Glomerular visceral epithelial cell (primary cell): ENCODE results near the gene XPNPEP1.

Experiments used
- DNase-seq: peaks from one replicate; pipeline ENCODE4 v3.0.0-alpha.2; 2016; ENCODE audit errors: extremely low spot score

Gene XPNPEP1

GRCh38 chr10:109863775-109864174 lies 59.5 kb downstream of the XPNPEP1 start:
- no peak for DNase-seq

GRCh38 chr10:109862738-109863137 lies 60.6 kb downstream of the XPNPEP1 start:
- no peak for DNase-seq

- DNase-seq, result no peak
These were observed 61.3 kb downstream of the XPNPEP1 start for GRCh38 chr10:109862041-109862440.

GRCh38 chr10:109861081-109861480 lies 62.2 kb downstream of the XPNPEP1 start:
- no peak for DNase-seq

GRCh38 chr10:109859221-109859620 lies 64.1 kb downstream of the XPNPEP1 start:
- DNase-seq, result no peak

- DNase-seq, result no peak
These were observed 67.6 kb downstream of the XPNPEP1 start for GRCh38 chr10:109855746-109856145.

GRCh38 chr10:109853921-109854320 lies 69.4 kb downstream of the XPNPEP1 start:
- no peak for DNase-seq

- DNase-seq, result peak; percentile 70
These were observed 70.8 kb downstream of the XPNPEP1 start for GRCh38 chr10:109852475-109853037.

- DNase-seq, result no peak
These were observed 71.5 kb downstream of the XPNPEP1 start for GRCh38 chr10:109851616-109852474.

GRCh38 chr10:109846832-109847231 lies 76.5 kb downstream of the XPNPEP1 start:
- no peak for DNase-seq

GRCh38 chr10:109845308-109845707 lies 78.0 kb downstream of the XPNPEP1 start:
- DNase-seq, result no peak

GRCh38 chr10:109838592-109839244 lies 84.6 kb downstream of the XPNPEP1 start:
- no peak for DNase-seq

GRCh38 chr10:109837384-109837783 lies 85.9 kb downstream of the XPNPEP1 start:
- DNase-seq, result no peak

GRCh38 chr10:109835257-109835656 lies 88.1 kb downstream of the XPNPEP1 start:
- DNase-seq, result no peak

GRCh38 chr10:109831846-109832245 lies 91.5 kb downstream of the XPNPEP1 start:
- DNase-seq, result no peak

GRCh38 chr10:109824206-109824605 lies 99.1 kb downstream of the XPNPEP1 start:
- no peak for DNase-seq

- no peak for DNase-seq
These were observed 100.1 kb downstream of the XPNPEP1 start for GRCh38 chr10:109823196-109823595.

- DNase-seq, result no peak
These were observed 101.6 kb downstream of the XPNPEP1 start for GRCh38 chr10:109821672-109822071.

- no peak for DNase-seq
These were observed 102.5 kb downstream of the XPNPEP1 start for GRCh38 chr10:109820620-109821405.

GRCh38 chr10:109819807-109820206 lies 103.5 kb downstream of the XPNPEP1 start:
- no peak for DNase-seq
